Breast epithelium (tissue), 4 donors: Measurements from ENCODE around the gene TSSC4. TPM values are rescaled to one million over a fixed set of nuclear protein-coding genes. Genes with fewer than 3 reads are reported as not detected.

ENCODE experiments used
- DNase-seq, 2 donors: peaks; one replicate each; pipeline ENCODE4 v3.0.0-alpha.2; 2019; ENCODE audit warnings: low spot score in 2 of 2
- H3K27ac ChIP-seq, 2 donors: fragments of 200-600 bp; sonication (generic) in 1 of 2; one replicate each; pipeline ENCODE4 v1.5.1; 2016 to 2019; ENCODE audit warnings: mild to moderate bottlenecking in 1 of 2
- H3K27me3 ChIP-seq, 2 donors: fragments of 200-600 bp; sonication (generic) in 1 of 2; one replicate each; pipeline versions ENCODE4 v1.5.1 to v1.6.0; 2017 to 2019; ENCODE audit warnings: control low read depth in 1 of 2, mild to moderate bottlenecking in 1 of 2
- H3K36me3 ChIP-seq: fragments of 200-600 bp; one replicate; pipeline ENCODE4 v1.5.1; 2019
- H3K4me1 ChIP-seq, 2 donors: fragments of 200-600 bp; sonication (generic); one replicate each; pipeline ENCODE4 v1.5.1; 2016 to 2019; ENCODE audit warnings: control low read depth in 1 of 2
- H3K4me3 ChIP-seq, 3 donors: fragments of 200-600 bp; sonication (generic); 1 replicate in 2 of 3; 2 replicates in 1 of 3; pipeline ENCODE4 v1.5.1; 2016 to 2019; ENCODE audit warnings: mild to moderate bottlenecking in 3 of 3, moderate library complexity in 2 of 3
- H3K9me3 ChIP-seq, 2 donors: fragments of 200-600 bp; sonication (generic) in 1 of 2; one replicate each; pipeline ENCODE4 v1.5.1; 2016 to 2019; ENCODE audit warnings: control low read depth in 1 of 2
- POLR2A ChIP-seq: fragments of 450-650 bp; IDR thresholded peaks from one replicate; pipeline ENCODE4 v1.6.1; 2016; ENCODE audit warnings: antibody characterized with exemption, mild to moderate bottlenecking, moderate library complexity
- POLR2AphosphoS5 ChIP-seq, 3 donors: sonication (generic); formaldehyde crosslinking; IDR thresholded peaks; one replicate each; pipeline ENCODE4 v1.6.1; 2017; ENCODE audit warnings: antibody characterized with exemption in 3 of 3
- intact Hi-C: fragments of 100-400 bp; cut with DNase I; formaldehyde crosslinking; loops from one replicate; pipeline ENCODE4 v1.15.1; 2023; ENCODE audit warnings: low total_unique reads
- total RNA-seq, 3 donors: library from RNA; depleted of rRNA; stranded (reverse); fragments of >200 nt; gene quantifications; one replicate each; pipeline ENCODE4 v1.1.0, GENCODE V29; 2016
- TF ChIP-seq, protein P1 (sequence below), 3 donors: fragments of 450-650 bp; IDR thresholded peaks; one replicate each; pipeline ENCODE4 v1.5.1; 2016 to 2017; ENCODE audit warnings: antibody characterized with exemption in 3 of 3, mild to moderate bottlenecking in 3 of 3, moderate library complexity in 3 of 3

Gene TSSC4
- total RNA-seq, 3 donors from 2014 or later: 36.8 to 44.9 (median 37.2) TPM

DNA sequence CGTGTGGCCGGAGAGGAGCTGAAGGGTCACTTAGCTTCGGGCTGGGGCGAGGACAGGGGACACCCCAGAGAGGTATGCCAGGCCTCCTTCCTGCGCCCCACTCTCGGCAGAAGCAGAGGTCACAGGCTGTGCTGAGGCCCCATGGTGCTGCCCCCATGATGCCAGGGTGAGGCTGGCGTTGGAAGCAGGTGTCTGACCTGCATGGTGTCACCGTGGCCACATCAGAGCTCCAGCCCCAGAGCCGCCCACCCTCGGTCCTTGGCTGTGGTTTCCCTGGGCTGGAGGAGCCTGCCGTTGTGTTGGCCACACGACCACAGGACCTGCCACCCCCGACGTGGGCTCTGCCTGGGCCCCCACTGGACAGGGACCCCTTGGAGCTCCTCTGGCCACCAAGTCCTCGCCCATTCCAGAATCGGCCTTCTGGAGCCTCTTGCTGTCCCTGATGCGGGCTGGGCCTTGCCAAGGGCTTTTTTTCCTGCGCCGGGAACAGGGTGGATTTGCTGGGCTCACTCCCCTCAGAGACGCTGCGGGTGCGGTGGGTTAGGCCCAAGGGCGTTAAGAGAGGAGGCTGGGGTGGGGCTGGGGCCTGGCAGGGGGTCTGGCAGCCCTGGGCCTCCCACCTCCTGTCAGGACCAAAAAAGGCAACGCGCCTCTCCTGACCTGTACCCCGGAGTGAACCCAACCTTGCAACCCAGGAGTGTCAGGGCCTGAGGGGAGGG lies 8.2 kb upstream of the TSSC4 start:
- H3K4me3 ChIP-seq: no peak overlapping the region
- H3K27me3 ChIP-seq: no peaks in the 10 kb centered on the region
- H3K36me3 ChIP-seq: peaks cover 6% of the 10 kb centered on the region
- intact Hi-C loops: no loop called here
- H3K27ac ChIP-seq: peak overlapping the region; percentile 35 to 85
- H3K9me3 ChIP-seq: no peaks in the 10 kb centered on the region
- H3K4me1 ChIP-seq: peaks cover 14 to 32% of the 10 kb centered on the region in 2 donors
- no peak for TF ChIP-seq POLR2AphosphoS5 (IDR thresholded peaks at IDR 0.05)
- TF ChIP-seq, protein P1, sequence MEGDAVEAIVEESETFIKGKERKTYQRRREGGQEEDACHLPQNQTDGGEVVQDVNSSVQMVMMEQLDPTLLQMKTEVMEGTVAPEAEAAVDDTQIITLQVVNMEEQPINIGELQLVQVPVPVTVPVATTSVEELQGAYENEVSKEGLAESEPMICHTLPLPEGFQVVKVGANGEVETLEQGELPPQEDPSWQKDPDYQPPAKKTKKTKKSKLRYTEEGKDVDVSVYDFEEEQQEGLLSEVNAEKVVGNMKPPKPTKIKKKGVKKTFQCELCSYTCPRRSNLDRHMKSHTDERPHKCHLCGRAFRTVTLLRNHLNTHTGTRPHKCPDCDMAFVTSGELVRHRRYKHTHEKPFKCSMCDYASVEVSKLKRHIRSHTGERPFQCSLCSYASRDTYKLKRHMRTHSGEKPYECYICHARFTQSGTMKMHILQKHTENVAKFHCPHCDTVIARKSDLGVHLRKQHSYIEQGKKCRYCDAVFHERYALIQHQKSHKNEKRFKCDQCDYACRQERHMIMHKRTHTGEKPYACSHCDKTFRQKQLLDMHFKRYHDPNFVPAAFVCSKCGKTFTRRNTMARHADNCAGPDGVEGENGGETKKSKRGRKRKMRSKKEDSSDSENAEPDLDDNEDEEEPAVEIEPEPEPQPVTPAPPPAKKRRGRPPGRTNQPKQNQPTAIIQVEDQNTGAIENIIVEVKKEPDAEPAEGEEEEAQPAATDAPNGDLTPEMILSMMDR (IDR thresholded peaks at IDR 0.05): no peak
- TF ChIP-seq POLR2A: no peak
- DNase-seq: no peak

DNA sequence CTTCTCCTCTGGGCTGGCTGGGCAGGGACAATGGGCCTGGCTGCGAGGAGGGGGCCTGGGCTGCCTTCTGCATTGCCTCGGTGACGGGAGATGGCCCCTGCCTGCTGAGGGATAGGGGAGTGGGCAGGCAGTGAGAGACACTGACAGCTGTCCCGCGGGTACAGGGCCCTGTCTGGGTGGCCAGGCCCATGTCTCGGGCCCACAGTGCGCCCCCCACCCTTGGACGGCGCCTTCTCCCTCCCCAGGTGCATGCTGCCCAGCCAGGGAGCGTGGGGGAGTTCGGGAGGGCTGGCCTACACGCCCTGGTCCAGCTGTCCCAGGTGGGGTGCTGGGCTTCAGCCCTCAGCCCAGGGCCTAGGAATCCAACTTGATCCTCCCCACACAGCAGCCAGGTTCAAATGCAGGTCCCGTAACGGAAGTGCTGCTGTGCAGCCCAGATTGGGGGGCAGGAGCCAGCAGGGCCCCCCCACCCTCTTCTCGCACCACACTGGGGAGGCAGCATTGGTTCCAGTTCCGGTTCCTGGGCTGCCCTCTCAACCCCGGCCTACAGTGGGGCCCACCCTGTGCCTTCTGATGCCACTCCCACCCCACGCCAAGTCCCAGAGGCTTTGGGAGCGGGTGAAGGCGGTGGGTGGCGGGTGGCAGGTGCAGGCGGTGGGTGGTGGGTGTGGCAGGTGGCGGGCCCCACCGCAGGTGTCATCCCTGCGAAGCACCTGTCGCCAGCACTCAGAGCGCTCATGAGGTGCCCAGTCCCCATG lies 7.3 kb upstream of the TSSC4 start:
- TF ChIP-seq, protein P1 (IDR thresholded peaks at IDR 0.05): no peak
- TF ChIP-seq POLR2A (no peak), POLR2AphosphoS5 (IDR thresholded peaks at IDR 0.05) (no peak)
- peaks cover 13 to 25% of the 10 kb centered on the region in 2 donors for H3K4me1 ChIP-seq

DNA sequence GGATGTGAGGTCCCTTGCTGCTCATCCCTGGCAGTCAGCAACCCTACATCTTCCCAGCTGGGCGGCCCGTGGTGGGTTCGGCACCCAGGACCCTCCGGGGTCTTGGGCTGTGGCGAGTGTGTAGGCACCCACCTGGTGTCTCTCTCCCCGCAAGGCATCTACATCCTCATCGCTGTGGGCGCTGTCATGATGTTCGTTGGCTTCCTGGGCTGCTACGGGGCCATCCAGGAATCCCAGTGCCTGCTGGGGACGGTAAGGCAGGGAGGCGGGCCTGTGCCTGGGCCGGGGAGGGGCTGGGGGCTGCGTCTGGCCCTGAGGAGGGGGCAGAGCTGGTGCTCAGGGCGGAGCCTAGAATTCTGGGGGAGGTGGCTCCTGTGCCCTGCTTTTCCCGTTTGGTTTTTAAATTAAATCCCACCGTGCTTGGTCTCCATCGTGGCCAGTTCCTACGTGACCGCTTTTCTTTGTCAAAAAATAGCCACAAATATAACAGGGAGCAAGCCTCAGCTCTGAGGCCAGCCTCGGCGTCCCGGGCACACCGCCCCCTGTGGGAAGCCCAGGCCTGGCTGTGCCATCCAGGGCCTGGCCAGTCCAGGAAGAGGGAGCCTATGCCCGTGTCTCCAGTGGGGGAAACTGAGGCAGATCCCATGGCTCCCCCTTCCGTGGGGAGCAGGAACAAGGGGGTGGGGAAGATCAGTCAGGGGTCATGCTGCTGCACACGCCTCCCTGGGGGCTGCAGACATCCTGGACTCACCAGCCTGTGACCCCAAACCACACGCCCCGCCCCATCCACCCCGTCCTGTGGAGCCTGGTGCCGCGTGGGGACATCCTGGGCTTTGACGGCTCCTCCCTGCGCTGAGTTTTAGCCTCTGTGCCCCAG lies 6.4 kb upstream of the TSSC4 start:
- H3K4me3 ChIP-seq: no peak overlapping the region
- no peak for DNase-seq
- H3K36me3 ChIP-seq: peaks cover 6% of the 10 kb centered on the region
- intact Hi-C loops: no loop called here
- H3K27ac ChIP-seq: peak overlapping the region in 1 of 2 donors; percentile 85
- no peaks in the 10 kb centered on the region for H3K27me3 ChIP-seq
- H3K4me1 ChIP-seq: peaks cover 6 to 16% of the 10 kb centered on the region in 2 donors
- H3K9me3 ChIP-seq: no peaks in the 10 kb centered on the region
- no peak for TF ChIP-seq POLR2AphosphoS5 (IDR thresholded peaks at IDR 0.05)
- no peak for TF ChIP-seq POLR2A
- TF ChIP-seq, protein P1 (IDR thresholded peaks at IDR 0.05): no peak

More for the DNA sequence above, 7.3 kb upstream of the TSSC4 start:
- H3K36me3 ChIP-seq: peaks cover 6% of the 10 kb centered on the region
- peak overlapping the region; percentile 35 to 85 for H3K27ac ChIP-seq
- intact Hi-C loops: no loop called here
- H3K9me3 ChIP-seq: no peaks in the 10 kb centered on the region
- no peak for DNase-seq
- no peaks in the 10 kb centered on the region for H3K27me3 ChIP-seq
- H3K4me3 ChIP-seq: no peak overlapping the region

DNA sequence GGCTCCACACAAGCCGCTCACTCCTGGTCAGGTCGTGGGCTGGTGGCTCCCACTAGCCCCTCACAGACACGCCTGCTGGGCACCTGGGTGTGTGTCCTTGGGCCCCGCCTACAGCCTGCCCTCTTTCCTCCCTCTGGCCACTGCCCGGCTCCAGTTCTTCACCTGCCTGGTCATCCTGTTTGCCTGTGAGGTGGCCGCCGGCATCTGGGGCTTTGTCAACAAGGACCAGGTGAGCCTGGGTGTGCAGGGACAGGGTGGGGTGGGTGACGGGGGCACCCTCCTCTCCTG lies 5.8 kb upstream of the TSSC4 start:
- TF ChIP-seq POLR2A (no peak), POLR2AphosphoS5 (IDR thresholded peaks at IDR 0.05) (no peak)
- TF ChIP-seq, protein P1 (IDR thresholded peaks at IDR 0.05): no peak
- H3K36me3 ChIP-seq: peaks cover 6% of the 10 kb centered on the region

More for the DNA sequence above, 5.8 kb upstream of the TSSC4 start:
- H3K9me3 ChIP-seq: no peaks in the 10 kb centered on the region
- DNase-seq: no peak
- no peaks in the 10 kb centered on the region for H3K27me3 ChIP-seq
- intact Hi-C loops: no loop called here
- H3K27ac ChIP-seq: peak overlapping the region in 1 of 2 donors; percentile 25
- H3K4me1 ChIP-seq: peaks cover 4 to 11% of the 10 kb centered on the region in 2 donors
- no peak overlapping the region for H3K4me3 ChIP-seq
